ENCODE results near the gene MYO16.

The MYO16 gene

GRCh38 chr13:109150696-109151095 lies 521.3 kb downstream of the MYO16 start:
- Histone ChIP-seq H3K4me1 (ENCODE audit: control insufficient read depth, insufficient read depth, low read length) (peaks cover 28% of the 10 kb centered on the region), H3K27ac (ENCODE audit: low read length) (no peak overlapping the region), H3K9ac (ENCODE audit: low read length in 2 of 2) (no peak overlapping the region)

DNA sequence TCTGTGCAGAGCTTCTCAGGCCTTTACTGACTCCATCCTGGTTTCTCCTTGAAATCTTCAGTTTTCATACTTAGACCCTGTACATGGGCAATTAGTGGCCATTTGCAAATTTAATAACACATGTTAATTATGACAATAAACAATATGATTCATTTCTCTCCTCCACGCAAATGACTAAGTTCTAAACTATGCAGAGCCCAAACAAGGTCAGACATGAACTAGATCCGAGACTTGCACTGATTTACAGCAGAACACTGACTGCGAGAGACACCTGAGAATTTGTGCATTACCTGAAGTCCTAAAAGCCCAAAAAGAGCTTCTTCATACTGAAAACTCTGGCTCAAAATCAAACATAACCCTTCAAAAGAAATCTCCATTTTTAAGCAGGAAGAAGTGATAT lies 521.8 kb downstream of the MYO16 start:
- Histone ChIP-seq H3K27me3 (ENCODE audit: control insufficient read depth in 1 of 2, insufficient read depth in 2 of 2, low read length in 2 of 2) (no peaks in the 10 kb centered on the region), H3K27ac (ENCODE audit: low read length) (no peak overlapping the region), H3K9me3 (ENCODE audit: control insufficient read depth in 2 of 2, low read length in 2 of 2) (no peaks in the 10 kb centered on the region), H3K36me3 (ENCODE audit: control insufficient read depth in 2 of 2, insufficient read depth in 2 of 2, low read length in 2 of 2) (no peaks in the 10 kb centered on the region), H3K4me1 (ENCODE audit: control insufficient read depth, insufficient read depth, low read length) (peaks cover 33% of the 10 kb centered on the region), H3K9ac (ENCODE audit: low read length in 2 of 2) (no peak overlapping the region), H3K4me3 (ENCODE audit: low read length in 2 of 2) (no peak overlapping the region)

More at GRCh38 chr13:109150696-109151095, 521.3 kb downstream of the MYO16 start:
- Histone ChIP-seq H3K4me3 (ENCODE audit: low read length in 2 of 2) (no peak overlapping the region), H3K9me3 (ENCODE audit: control insufficient read depth in 2 of 2, low read length in 2 of 2) (no peaks in the 10 kb centered on the region), H3K36me3 (ENCODE audit: control insufficient read depth in 2 of 2, insufficient read depth in 2 of 2, low read length in 2 of 2) (no peaks in the 10 kb centered on the region), H3K27me3 (ENCODE audit: control insufficient read depth in 1 of 2, insufficient read depth in 2 of 2, low read length in 2 of 2) (no peaks in the 10 kb centered on the region)

- Histone ChIP-seq H3K4me1 (ENCODE audit: control insufficient read depth, insufficient read depth, low read length) (peaks cover 33% of the 10 kb centered on the region), H3K27ac (ENCODE audit: low read length) (no peak overlapping the region), H3K9ac (ENCODE audit: low read length in 2 of 2) (no peak overlapping the region), H3K4me3 (ENCODE audit: low read length in 2 of 2) (no peak overlapping the region), H3K9me3 (ENCODE audit: control insufficient read depth in 2 of 2, low read length in 2 of 2) (no peaks in the 10 kb centered on the region), H3K36me3 (ENCODE audit: control insufficient read depth in 2 of 2, insufficient read depth in 2 of 2, low read length in 2 of 2) (no peaks in the 10 kb centered on the region), H3K27me3 (ENCODE audit: control insufficient read depth in 1 of 2, insufficient read depth in 2 of 2, low read length in 2 of 2) (no peaks in the 10 kb centered on the region)
These were observed 522.3 kb downstream of the MYO16 start for GRCh38 chr13:109151696-109152095.

DNA sequence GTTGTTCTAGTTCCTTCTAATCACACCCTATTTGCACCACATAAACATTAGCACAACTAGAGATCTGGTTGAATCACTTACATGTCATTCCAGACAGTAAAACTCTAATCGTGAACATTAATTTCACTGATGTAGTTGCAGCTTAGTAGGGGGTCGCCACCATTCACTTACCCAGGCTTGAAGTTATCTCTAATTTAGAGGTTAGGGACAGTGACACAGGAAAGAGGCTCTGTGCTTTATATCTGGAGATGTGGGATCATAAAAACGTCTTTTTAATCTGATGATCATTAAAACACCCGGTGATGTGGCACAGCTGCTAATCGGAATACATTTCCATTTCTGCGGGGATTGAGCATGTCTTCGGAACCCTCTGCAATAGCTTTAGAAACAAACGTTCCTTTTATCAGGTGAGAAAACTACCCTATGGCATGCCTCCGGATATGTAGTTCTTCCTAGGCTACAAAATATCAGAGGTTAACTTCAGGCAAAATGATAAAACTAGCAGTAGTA lies 523.0 kb downstream of the MYO16 start:
- H3K9ac ChIP-seq (ENCODE audit: low read length in 2 of 2), result no peak overlapping the region
- no peaks in the 10 kb centered on the region for H3K36me3 ChIP-seq (ENCODE audit: control insufficient read depth in 2 of 2, insufficient read depth in 2 of 2, low read length in 2 of 2)
- H3K9me3 ChIP-seq (ENCODE audit: control insufficient read depth in 2 of 2, low read length in 2 of 2), result no peaks in the 10 kb centered on the region
- H3K4me3 ChIP-seq (ENCODE audit: low read length in 2 of 2), result no peak overlapping the region
- H3K27me3 ChIP-seq (ENCODE audit: control insufficient read depth in 1 of 2, insufficient read depth in 2 of 2, low read length in 2 of 2), result no peaks in the 10 kb centered on the region
- H3K27ac ChIP-seq (ENCODE audit: low read length), result no peak overlapping the region
- H3K4me1 ChIP-seq (ENCODE audit: control insufficient read depth, insufficient read depth, low read length), result peaks cover 27% of the 10 kb centered on the region

DNA sequence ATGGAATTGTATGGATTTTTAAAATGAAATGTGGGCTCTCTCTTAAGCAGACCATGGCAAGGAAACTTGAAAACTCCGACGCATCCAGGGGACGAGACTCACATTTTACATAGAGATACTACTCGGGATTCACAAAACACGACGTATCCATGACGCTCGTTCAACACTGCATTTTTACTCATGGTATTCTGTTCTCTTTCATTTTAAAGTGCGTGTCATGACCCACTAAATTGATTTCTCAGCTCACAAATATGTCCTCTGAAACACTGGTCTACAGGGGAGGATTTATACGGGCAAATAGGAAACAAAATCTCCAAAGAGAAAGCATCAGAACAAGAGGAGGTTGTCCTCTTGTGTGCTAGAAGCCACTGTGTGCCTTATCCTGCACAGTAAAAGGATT lies 523.5 kb downstream of the MYO16 start:
- Histone ChIP-seq H3K27me3 (ENCODE audit: control insufficient read depth in 1 of 2, insufficient read depth in 2 of 2, low read length in 2 of 2) (no peaks in the 10 kb centered on the region), H3K4me1 (ENCODE audit: control insufficient read depth, insufficient read depth, low read length) (peaks cover 26% of the 10 kb centered on the region), H3K36me3 (ENCODE audit: control insufficient read depth in 2 of 2, insufficient read depth in 2 of 2, low read length in 2 of 2) (no peaks in the 10 kb centered on the region)

GRCh38 chr13:109154146-109154545 lies 524.7 kb downstream of the MYO16 start:
- Histone ChIP-seq H3K4me3 (ENCODE audit: low read length in 2 of 2) (peak overlapping the region in 1 of 2 donors; percentile 40), H3K9ac (ENCODE audit: low read length in 2 of 2) (no peak overlapping the region), H3K27me3 (ENCODE audit: control insufficient read depth in 1 of 2, insufficient read depth in 2 of 2, low read length in 2 of 2) (no peaks in the 10 kb centered on the region), H3K36me3 (ENCODE audit: control insufficient read depth in 2 of 2, insufficient read depth in 2 of 2, low read length in 2 of 2) (no peaks in the 10 kb centered on the region), H3K4me1 (ENCODE audit: control insufficient read depth, insufficient read depth, low read length) (peaks cover 26% of the 10 kb centered on the region), H3K9me3 (ENCODE audit: control insufficient read depth in 2 of 2, low read length in 2 of 2) (no peaks in the 10 kb centered on the region), H3K27ac (ENCODE audit: low read length) (no peak overlapping the region)

More for the DNA sequence above, 523.5 kb downstream of the MYO16 start:
- no peak overlapping the region for H3K9ac ChIP-seq (ENCODE audit: low read length in 2 of 2)
- no peaks in the 10 kb centered on the region for H3K9me3 ChIP-seq (ENCODE audit: control insufficient read depth in 2 of 2, low read length in 2 of 2)
- H3K27ac ChIP-seq (ENCODE audit: low read length), result no peak overlapping the region
- H3K4me3 ChIP-seq (ENCODE audit: low read length in 2 of 2), result no peak overlapping the region

DNA sequence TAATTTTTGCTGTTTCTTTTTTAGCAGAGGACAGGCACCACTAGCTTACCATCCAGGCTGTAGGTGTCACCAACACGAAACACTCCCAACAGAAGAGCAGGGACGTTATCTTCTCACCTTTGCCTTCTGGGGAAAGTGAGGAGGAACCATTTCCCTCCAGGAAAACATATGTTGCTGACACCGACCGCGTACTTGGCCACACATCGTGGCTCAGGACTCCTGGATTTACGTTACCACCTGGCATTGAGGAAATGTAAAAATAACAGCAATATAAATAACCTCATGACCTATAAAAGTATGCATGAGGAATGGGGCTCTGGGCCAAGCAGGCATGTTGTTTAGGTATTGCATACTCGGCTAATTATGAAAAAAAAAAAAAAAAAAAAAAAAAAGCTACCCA lies 525.1 kb downstream of the MYO16 start:
- Histone ChIP-seq H3K36me3 (ENCODE audit: control insufficient read depth in 2 of 2, insufficient read depth in 2 of 2, low read length in 2 of 2) (no peaks in the 10 kb centered on the region), H3K9me3 (ENCODE audit: control insufficient read depth in 2 of 2, low read length in 2 of 2) (no peaks in the 10 kb centered on the region), H3K9ac (ENCODE audit: low read length in 2 of 2) (no peak overlapping the region), H3K27ac (ENCODE audit: low read length) (no peak overlapping the region), H3K27me3 (ENCODE audit: control insufficient read depth in 1 of 2, insufficient read depth in 2 of 2, low read length in 2 of 2) (no peaks in the 10 kb centered on the region), H3K4me3 (ENCODE audit: low read length in 2 of 2) (peak overlapping the region in 1 of 2 donors; percentile 40), H3K4me1 (ENCODE audit: control insufficient read depth, insufficient read depth, low read length) (peaks cover 26% of the 10 kb centered on the region)

GRCh38 chr13:109154966-109155761 lies 525.8 kb downstream of the MYO16 start:
- Histone ChIP-seq H3K4me3 (ENCODE audit: low read length in 2 of 2) (peak overlapping the region; percentile 6 to 35), H3K4me1 (ENCODE audit: control insufficient read depth, insufficient read depth, low read length) (peaks cover 26% of the 10 kb centered on the region), H3K27me3 (ENCODE audit: control insufficient read depth in 1 of 2, insufficient read depth in 2 of 2, low read length in 2 of 2) (no peaks in the 10 kb centered on the region), H3K36me3 (ENCODE audit: control insufficient read depth in 2 of 2, insufficient read depth in 2 of 2, low read length in 2 of 2) (no peaks in the 10 kb centered on the region), H3K27ac (ENCODE audit: low read length) (no peak overlapping the region), H3K9ac (ENCODE audit: low read length in 2 of 2) (no peak overlapping the region), H3K9me3 (ENCODE audit: control insufficient read depth in 2 of 2, low read length in 2 of 2) (no peaks in the 10 kb centered on the region)

GRCh38 chr13:109156181-109156935 lies 526.9 kb downstream of the MYO16 start:
- Histone ChIP-seq H3K27ac (ENCODE audit: low read length) (peak overlapping the region; percentile 55), H3K36me3 (ENCODE audit: control insufficient read depth in 2 of 2, insufficient read depth in 2 of 2, low read length in 2 of 2) (no peaks in the 10 kb centered on the region), H3K4me1 (ENCODE audit: control insufficient read depth, insufficient read depth, low read length) (peaks cover 26% of the 10 kb centered on the region), H3K9ac (ENCODE audit: low read length in 2 of 2) (peak overlapping the region in 1 of 2 donors; percentile 36), H3K9me3 (ENCODE audit: control insufficient read depth in 2 of 2, low read length in 2 of 2) (no peaks in the 10 kb centered on the region), H3K4me3 (ENCODE audit: low read length in 2 of 2) (peak overlapping the region; percentile 6 to 60), H3K27me3 (ENCODE audit: control insufficient read depth in 1 of 2, insufficient read depth in 2 of 2, low read length in 2 of 2) (no peaks in the 10 kb centered on the region)

DNA sequence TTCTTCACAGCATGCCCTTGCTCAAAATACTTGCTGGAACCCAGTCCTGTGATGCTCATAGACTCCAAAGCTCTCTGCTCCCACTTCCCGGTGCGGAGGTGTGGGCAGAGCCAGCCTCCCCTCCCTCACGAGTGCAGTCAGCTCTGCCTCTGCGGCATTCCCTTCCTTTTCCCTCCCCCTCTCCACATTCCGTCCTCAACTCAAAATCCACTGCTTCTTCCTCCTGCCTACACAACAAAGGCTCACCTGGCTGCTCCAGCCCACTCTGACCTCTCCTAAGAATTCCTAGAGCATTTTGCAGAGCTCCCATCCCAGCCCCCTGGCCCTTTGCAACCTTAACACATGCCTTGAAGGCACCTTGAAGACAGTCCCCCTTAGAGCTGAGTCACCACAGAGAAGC lies 527.9 kb downstream of the MYO16 start:
- Histone ChIP-seq H3K36me3 (ENCODE audit: control insufficient read depth in 2 of 2, insufficient read depth in 2 of 2, low read length in 2 of 2) (no peaks in the 10 kb centered on the region), H3K9ac (ENCODE audit: low read length in 2 of 2) (no peak overlapping the region), H3K9me3 (ENCODE audit: control insufficient read depth in 2 of 2, low read length in 2 of 2) (no peaks in the 10 kb centered on the region), H3K27ac (ENCODE audit: low read length) (no peak overlapping the region), H3K4me3 (ENCODE audit: low read length in 2 of 2) (no peak overlapping the region), H3K27me3 (ENCODE audit: control insufficient read depth in 1 of 2, insufficient read depth in 2 of 2, low read length in 2 of 2) (no peaks in the 10 kb centered on the region), H3K4me1 (ENCODE audit: control insufficient read depth, insufficient read depth, low read length) (peaks cover 26% of the 10 kb centered on the region)
